ENCODE measurements around the gene RPH3AL.

- TF ChIP-seq, protein P1, sequence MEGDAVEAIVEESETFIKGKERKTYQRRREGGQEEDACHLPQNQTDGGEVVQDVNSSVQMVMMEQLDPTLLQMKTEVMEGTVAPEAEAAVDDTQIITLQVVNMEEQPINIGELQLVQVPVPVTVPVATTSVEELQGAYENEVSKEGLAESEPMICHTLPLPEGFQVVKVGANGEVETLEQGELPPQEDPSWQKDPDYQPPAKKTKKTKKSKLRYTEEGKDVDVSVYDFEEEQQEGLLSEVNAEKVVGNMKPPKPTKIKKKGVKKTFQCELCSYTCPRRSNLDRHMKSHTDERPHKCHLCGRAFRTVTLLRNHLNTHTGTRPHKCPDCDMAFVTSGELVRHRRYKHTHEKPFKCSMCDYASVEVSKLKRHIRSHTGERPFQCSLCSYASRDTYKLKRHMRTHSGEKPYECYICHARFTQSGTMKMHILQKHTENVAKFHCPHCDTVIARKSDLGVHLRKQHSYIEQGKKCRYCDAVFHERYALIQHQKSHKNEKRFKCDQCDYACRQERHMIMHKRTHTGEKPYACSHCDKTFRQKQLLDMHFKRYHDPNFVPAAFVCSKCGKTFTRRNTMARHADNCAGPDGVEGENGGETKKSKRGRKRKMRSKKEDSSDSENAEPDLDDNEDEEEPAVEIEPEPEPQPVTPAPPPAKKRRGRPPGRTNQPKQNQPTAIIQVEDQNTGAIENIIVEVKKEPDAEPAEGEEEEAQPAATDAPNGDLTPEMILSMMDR (IDR thresholded peaks at IDR 0.05 in 4 of 5, conservative IDR thresholded peaks at IDR 0.05 in 1 of 5): no peak
- no peak for TF ChIP-seq POLR2A (IDR thresholded peaks at IDR 0.05)
Observed at GRCh38 chr17:292531-293382, 59.9 kb downstream of the RPH3AL start.

Measured in gastrocnemius medialis (tissue), 4 donors.